SH-SY5Y (cell line): ENCODE data around the gene RPS6KL1.

Experiments used
- GATA2 ChIP-seq: IDR thresholded peaks from 2 replicates; pipeline ENCODE4 v1.6.1; 2011; ENCODE audit warnings: mild to moderate bottlenecking, low read depth, low read length
- GATA3 ChIP-seq: IDR thresholded peaks from 2 replicates; pipeline ENCODE4 v1.6.1; 2011; ENCODE audit warnings: low read depth, mild to moderate bottlenecking, low read length, moderate library complexity

DNA sequence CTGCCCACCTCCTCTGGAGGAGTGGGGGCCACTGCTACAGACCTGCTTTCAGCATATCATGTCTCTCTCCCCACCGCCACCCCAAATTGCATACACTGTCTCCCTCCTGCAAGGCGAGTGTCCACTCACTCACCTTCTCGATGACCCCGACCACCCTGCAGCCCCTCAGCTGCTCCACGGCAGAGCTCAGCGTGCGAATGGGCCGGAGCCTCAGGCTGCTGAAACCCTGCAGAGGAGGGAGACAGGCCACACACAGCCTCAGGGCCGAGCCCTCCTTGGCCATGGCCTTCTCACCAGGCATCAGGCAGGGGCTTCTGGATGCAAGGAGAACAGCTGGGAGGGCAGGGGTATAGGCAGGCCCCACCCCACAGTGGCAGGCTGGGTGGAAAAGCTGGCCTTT is 4.7 kb downstream of the RPS6KL1 start:
- TF ChIP-seq GATA2 (no peak), GATA3 (no peak)
